PFSK-1 (cell line): ENCODE data around the gene ENPP6.

Experiments
- FOXP2 ChIP-seq: optimal IDR thresholded peaks from 2 replicates; pipeline ENCODE3; 2011; ENCODE audit warnings: borderline replicate concordance, control low read depth, inconsistent platforms; ENCODE audit not compliant: insufficient read depth; ENCODE audit errors: extremely low read length, extremely low read depth
- POLR2AphosphoS5 ChIP-seq: IDR thresholded peaks from 2 replicates; pipeline ENCODE4 v1.6.1; 2012; ENCODE audit warnings: low read depth, mild to moderate bottlenecking, control low read depth, low read length, moderate library complexity
- REST ChIP-seq, 2 experiments: IDR thresholded peaks; 2 replicates each; pipeline versions ENCODE4 v1.6.1 to v1.8.0; 2011 to 2012; ENCODE audit warnings: low read depth in 2 of 2, low read length in 2 of 2, control low read depth in 1 of 2, inconsistent platforms in 1 of 2, mild to moderate bottlenecking in 1 of 2, moderate library complexity in 1 of 2; ENCODE audit not compliant: insufficient read depth in 1 of 2
- SIN3A ChIP-seq: IDR thresholded peaks from 2 replicates; pipeline ENCODE4 v1.6.1; 2012; ENCODE audit warnings: mild to moderate bottlenecking, low read length, moderate library complexity, borderline replicate concordance; ENCODE audit not compliant: insufficient read depth
- TAF1 ChIP-seq: IDR thresholded peaks from 2 replicates; pipeline ENCODE4 v1.6.1; 2012; ENCODE audit warnings: low read length, control low read depth, borderline replicate concordance; ENCODE audit not compliant: insufficient read depth

The ENPP6 gene

GRCh38 chr4:184261246-184261645 is 43.6 kb upstream of the ENPP6 start:
- TF ChIP-seq FOXP2 = no peak
- no peak for TF ChIP-seq POLR2AphosphoS5
- no peak for TF ChIP-seq TAF1
- TF ChIP-seq REST (IDR thresholded peaks at IDR 0.05; ENCODE audit: insufficient read depth in 1 of 2, low read depth in 2 of 2, low read length in 2 of 2) = no peak
- TF ChIP-seq SIN3A = no peak

DNA sequence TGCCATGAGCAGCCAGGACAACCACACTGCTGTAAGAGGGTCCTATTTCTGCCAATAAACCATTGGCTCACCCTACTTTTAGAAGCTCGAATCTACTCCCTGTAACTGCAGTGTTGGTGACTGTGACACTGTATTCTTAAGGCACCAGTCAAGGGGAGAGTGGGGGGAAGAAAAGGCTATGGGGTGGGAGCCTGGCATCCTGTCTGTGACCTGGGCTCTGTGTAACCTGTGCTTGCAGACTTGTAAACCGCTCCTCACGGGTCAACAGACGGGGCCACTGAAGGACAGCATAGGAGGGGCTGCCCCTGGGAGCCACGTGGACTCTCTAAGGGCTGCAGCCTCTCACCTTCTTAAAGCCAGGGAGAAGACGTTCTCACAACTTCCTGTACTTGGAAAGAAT is 42.2 kb upstream of the ENPP6 start:
- TF ChIP-seq TAF1 (no peak), POLR2AphosphoS5 (no peak)

GRCh38 chr4:184259081-184259480 is 41.4 kb upstream of the ENPP6 start:
- no peak for TF ChIP-seq REST (IDR thresholded peaks at IDR 0.05; ENCODE audit: insufficient read depth in 1 of 2, low read depth in 2 of 2, low read length in 2 of 2)
- no peak for TF ChIP-seq TAF1
- no peak for TF ChIP-seq POLR2AphosphoS5
- no peak for TF ChIP-seq SIN3A
- TF ChIP-seq FOXP2 = no peak

- TF ChIP-seq REST (IDR thresholded peaks at IDR 0.05; ENCODE audit: insufficient read depth in 1 of 2, low read depth in 2 of 2, low read length in 2 of 2) = no peak
These were observed 38.4 kb upstream of the ENPP6 start for GRCh38 chr4:184255871-184256642.

DNA sequence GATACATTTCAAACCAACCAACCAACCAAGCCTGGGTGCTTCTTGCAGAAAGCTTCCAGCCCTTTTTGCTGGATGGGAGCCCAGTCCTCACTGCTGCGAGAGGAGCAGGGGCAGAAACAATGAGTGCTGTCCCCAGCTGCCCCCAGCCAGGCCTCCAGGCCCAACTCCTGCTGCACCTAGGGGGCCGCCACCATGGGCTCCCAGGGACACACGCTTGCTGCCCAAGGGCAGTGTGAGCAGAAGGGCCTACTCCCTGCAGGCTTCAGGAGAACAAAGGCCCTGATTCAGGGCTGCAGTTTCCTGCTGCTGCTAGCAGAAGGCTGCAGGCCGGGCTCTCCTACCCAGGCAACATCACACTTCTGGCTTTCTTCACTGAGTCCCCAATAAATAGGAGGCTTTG is 37.7 kb upstream of the ENPP6 start:
- TF ChIP-seq POLR2AphosphoS5 (no peak), REST (IDR thresholded peaks at IDR 0.05; ENCODE audit: insufficient read depth in 1 of 2, low read depth in 2 of 2, low read length in 2 of 2) (no peak), SIN3A (no peak), TAF1 (no peak), FOXP2 (no peak)
